NT2/D1 (cell line): Measurements from ENCODE around the gene LARP4.

ENCODE experiments used
- SUZ12 ChIP-seq: IDR thresholded peaks from 2 replicates; pipeline ENCODE4 v1.6.1; 2011; ENCODE audit not compliant: insufficient read length, insufficient read depth; ENCODE audit errors: extremely low read depth
- ZNF274 ChIP-seq: IDR thresholded peaks from 2 replicates; pipeline ENCODE4 v1.6.1; 2011; ENCODE audit warnings: mild to moderate bottlenecking, low read depth, low read length

GRCh38 chr12:50518090-50518489, 117.4 kb downstream of the LARP4 start:
- no peak for TF ChIP-seq ZNF274
- TF ChIP-seq SUZ12 = no peak
